Activated T-cell treated with anti-CD3 and anti-CD28 coated beads for 24 hours (primary cell): ENCODE results near the gene C1orf115.
"Not testable (repeated sequence)": the region's sequence is repeated elsewhere in the genome, so short reads cannot be mapped to it uniquely, and the experiment has no call there.

Source experiments
- DNase-seq: peaks from one replicate; pipeline ENCODE4 v3.0.0-alpha.2; 2020; ENCODE audit warnings: low read depth

C1orf115 gene

GRCh38 chr1:220694866-220695382 is 4.8 kb downstream of the C1orf115 start:
- no peak for DNase-seq

DNA sequence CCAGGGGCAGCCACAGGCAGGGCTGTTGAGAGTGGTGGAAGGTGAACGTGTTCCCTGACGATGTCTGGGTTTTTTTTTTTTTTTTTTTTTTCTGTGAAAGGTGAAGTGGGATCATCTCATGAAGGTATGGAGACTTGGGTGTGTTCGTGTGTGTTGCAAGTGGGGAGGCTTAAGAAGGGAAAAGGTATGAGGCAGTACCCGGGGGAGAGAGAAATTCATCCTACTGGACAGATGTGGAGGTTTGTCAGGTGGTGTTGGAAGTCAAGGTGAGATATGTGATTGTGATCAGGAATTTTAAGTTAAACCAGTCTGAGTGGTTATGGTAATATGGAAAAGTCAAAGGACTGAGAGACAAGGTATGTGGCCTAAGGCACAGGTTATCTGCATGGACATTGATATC is 5.3 kb downstream of the C1orf115 start:
- DNase-seq: no peak

DNA sequence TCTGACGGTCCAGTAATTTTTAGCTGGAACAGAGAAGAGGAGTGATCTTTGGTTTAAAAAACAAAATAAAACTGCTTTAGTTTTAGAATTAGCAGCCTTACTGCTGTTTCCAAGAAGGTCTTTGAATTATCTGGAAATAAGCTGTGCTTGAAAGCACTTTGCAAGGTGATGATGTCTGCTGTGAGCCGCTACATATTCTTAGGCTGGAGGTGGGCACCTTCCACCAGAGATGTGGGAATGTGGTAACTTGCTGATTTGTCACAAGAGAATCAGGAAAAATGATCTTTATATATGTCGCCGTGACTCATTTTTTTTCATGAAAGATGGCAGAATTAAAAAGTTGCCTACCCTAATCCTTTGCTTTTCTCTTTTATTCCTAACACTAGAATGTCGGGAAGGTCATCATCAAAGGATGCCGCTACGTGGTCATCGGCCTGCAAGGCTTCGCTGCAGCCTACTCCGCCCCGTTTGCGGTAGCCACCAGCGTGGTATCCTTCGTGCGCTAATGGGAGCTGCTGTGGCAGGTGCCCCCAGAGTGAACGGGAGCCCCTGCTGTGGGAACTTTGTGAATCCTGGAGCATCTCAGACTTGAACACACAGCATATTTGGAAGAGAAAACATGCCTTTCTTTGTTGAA is 6.2 kb downstream of the C1orf115 start:
- no peak for DNase-seq

GRCh38 chr1:220696863-220697231 is 6.7 kb downstream of the C1orf115 start:
- DNase-seq: no peak

DNA sequence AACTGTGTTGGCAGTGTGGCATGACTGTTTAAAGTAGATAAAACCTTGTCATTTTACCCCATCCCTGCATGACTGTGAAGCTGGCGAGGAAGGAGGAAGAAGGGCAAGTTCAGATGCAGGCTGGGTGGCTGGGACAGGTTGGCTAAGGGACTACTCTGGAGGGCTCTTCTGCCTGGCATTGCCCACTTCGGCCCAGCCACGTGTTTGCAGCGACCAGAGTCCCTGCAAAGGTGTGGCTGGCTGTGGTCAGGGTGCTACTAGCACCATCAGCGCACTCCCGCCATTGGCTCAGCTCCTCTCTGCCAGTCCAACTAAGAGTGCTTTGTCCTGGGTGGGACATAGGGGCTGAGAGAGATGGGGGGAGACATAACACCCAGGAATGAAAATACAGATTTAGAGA is 7.2 kb downstream of the C1orf115 start:
- no peak for DNase-seq

GRCh38 chr1:220698607-220699016 is 8.4 kb downstream of the C1orf115 start:
- DNase-seq: no peak

DNA sequence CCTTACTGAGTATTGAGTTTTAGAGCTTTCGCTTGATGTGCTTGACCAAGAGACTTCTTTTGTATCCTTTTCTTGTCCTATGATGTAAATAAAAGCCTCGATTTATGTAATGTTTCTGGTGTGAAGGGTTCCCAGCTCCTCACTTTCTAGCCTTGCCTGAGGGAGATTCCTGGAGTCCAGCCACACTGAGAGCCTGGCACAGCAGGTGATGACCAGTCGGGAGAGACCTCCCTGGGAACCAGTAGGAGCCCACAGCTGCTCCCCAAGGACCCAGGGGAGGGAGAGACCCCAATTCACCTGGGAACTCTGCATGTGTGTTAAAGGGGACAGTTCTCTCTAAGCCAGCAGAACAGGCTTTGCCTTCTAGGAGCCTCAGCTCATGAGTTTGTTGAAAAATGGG is 8.9 kb downstream of the C1orf115 start:
- DNase-seq: no peak

DNA sequence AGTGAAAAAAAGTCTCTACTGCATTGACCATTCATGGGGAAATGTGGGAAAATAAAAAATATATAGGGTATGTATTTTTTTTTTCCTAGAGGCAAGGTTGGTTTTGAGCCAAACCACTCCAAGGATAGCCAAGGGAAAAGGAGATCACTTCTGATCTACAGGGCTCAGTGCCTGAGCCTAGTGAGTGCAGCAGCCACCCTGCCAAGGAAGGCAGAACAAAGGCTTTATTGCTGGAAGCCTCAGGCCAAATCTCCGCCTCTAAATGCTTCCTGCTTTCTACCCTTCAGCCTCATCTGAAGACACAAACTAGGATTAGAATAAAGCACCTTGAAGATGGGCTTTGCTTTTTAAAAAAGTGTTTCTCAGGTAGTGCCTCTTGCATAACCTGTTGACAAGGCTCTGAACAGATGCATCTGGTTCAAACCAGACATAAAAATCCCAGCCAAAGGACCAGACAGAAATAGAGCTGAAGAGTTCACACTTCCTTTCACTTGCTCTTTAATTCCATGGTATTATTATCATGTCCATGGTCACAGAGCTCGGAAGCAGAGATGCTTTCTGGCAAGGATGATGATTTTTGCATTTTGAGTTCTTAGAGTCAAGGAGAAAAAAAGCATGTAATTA is 10.5 kb downstream of the C1orf115 start:
- no peak for DNase-seq

DNA sequence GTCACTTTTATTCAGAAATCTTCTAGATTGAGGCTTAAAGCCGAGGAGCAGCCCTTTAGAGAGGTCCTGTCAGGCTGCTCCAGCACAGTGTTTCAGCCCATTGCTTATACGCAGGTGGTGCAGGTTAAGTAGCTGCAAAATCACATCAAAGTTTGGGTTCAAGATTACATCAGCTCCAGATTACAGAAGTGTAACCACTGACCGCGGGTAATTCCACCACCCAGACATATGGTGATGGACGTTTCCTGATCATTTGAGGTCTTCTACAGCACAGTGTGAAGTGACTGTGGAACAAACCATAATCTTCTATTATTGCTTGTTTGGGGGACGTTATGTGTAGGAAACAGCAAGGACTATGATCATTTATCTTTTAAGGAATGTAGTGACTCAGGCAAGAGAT is 11.8 kb downstream of the C1orf115 start:
- DNase-seq: no peak

GRCh38 chr1:220702733-220703270 is 12.6 kb downstream of the C1orf115 start:
- no peak for DNase-seq

DNA sequence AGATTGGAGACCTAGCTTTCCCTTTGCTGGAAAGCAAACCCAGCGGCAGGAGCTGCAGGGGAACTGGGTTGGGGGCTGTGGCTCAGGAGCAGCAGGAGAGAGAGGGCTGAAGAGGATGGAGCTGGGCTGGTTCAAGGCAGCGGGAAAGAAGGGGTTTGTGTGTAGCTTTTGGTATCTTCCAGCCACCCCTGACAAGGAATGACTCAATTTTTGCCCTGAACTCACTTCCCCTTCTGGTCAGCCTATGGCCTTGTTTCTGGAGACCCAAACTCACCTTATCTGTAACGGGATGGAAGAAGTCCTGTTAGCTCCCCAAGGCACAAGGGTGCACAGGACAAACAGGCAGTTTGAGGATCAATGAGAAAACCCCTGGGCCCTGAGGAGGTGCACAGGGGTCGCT is 13.1 kb downstream of the C1orf115 start:
- DNase-seq: no peak

DNA sequence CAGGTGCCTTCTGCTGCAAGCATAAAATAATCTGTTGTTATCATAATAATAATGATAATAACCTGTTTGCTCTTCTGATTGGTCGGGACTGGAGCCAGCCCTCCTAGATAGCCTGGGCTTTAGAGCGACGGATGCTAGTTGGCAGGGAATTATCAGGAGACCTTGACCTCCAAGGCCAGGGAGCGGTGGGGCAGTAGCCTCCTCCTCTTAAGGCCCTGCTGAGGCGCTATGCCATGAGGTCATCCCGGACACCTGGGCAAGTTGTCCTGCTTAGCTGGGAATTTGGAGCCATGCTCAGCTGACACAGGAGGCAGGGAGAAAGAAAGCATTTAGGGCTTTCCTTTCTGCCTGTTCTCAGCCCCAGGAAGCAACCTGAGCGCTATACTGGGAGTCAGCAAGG is 15.6 kb downstream of the C1orf115 start:
- no peak for DNase-seq

DNA sequence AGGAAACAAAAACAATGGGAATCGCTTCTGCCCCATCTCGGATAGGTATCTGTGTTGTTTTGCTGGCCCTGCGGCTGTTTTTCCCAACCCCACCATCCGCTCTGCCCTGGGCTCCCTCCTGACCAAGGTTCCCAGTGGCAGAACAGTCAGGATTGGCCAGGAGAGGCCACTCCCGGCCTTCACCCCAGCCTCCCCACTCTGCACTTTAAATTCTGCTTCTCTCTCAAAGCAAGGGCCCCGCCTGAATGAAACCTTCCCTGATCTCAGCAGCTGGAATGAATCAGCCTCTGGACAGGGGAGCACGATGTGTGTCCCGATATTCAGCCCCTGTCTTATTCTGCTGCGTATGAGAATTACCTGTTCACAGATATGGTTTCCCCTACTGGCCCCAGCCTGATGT is 16.3 kb downstream of the C1orf115 start:
- no peak for DNase-seq

- no peak for DNase-seq
These were observed 17.0 kb downstream of the C1orf115 start for GRCh38 chr1:220707160-220707559.

DNA sequence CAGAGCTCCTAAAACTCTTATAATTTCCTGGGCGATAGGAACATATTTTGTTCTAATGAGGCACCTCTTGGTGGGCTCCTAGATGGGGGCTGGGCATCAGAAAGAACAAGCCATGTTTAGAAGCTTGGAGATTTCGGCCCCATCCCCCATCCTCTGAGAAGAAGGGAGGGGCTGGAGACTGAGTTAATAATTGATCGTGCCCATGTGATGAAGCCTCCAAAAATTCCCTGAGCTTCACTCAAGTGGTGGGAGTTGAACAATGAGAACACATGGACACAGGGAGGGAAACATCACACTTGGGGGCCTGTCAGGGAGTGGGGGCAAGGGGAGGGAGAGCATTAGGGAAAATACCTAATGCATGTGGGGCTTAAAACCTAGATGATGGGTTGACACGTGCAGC is 18.1 kb downstream of the C1orf115 start:
- no peak for DNase-seq

DNA sequence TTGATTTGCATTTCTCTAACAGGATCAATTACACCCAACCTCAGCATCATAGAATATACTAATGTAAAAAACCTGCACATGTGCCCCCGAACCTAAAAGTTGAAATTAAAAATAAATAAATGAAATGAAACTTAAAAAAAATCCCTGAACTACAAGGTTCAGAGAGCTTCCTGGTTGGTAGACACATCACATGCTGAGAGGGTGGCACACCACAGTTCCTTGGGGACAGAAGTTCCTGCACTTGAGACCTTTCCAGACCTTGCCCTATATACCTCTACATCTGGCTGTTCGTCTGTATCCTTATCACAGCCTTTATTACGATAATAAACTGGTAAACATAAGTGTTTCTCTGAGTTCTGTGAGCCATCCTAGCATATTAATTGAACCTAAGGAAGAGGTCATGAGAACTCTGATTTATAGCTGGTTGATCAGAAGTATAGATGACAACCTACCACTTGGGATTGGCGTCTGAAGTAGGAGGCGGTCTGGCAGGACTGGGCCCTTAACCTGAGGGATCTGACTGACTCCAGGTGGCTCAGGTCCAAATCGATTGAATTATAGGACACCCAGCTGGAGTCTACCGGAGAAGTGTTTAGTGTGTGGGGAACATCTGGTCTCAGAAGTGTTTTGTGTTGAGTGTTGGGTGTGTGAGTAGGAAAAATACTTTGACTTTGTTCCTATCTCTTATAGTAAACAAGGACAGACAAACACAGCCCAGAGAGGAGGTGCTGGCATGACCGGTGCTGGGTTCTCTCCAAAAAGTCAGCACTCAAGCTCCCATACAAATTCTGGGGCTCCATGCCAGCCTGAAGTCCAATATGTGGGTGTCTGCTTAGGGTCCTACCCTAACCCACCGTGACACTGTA is 19.0 kb downstream of the C1orf115 start:
- no peak for DNase-seq

GRCh38 chr1:220710333-220710732 is 20.2 kb downstream of the C1orf115 start:
- DNase-seq: no peak

- DNase-seq: no peak
These were observed 21.1 kb downstream of the C1orf115 start for GRCh38 chr1:220711056-220711809.

GRCh38 chr1:220715986-220716385 is 25.8 kb downstream of the C1orf115 start:
- DNase-seq: not testable (repeated sequence)

DNA sequence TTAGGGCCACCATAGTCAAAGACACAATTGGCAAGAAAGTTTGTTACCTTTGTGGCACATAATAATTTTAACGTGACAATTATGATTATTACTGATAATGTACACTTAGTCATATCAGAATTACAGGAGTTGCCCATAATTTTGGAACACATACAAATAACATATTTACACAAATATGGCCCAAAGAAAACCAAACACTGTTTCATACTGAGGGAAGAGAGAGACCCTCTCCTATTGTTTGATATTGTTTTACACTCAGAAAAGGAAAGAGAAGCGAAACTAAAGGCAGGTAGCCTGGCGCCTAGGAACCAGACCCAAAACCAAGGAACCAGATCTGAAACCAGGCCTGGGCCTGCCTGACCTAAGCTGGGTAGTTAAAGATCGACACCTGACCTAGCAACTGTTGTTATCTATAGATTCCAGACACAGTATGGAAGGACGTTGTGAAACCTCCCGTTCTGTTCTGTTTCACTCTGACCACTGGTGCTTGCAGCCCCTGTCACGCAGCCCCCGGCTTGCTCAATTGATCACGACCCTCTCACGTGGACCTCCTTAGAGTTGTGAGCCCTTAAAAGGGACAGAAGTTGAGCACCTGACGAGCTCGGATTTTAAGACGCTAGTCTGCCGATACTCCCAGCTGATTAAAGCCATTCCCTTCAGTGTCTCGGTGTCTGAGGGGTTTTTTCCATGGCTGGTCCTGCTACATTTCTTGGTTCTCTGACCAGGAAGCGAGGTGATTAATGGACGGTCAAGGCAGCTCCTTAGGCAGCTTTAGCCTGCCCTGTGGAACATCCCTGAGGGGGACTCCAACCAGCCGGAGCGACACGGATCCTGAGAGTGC is 27.9 kb downstream of the C1orf115 start:
- no peak for DNase-seq

DNA sequence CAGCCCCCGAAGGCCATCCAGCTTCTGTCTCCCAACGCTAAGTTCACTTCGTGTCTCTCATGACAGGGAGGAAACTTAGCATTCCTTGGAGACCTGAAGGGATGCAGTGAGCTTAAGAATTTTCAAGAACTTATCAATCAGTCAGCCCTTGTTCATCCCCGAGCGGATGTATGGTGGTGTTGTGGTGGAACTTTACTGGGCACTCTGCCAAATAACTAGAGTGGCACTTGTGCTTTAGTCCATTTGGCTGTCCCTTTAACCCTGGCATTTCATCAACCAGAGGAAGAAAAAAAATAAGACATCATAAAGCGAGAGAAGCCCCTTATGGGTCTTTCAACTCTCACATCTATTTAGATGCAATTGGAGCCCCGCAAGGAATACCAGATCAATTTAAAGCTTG is 31.1 kb downstream of the C1orf115 start:
- not testable (repeated sequence) for DNase-seq
